HG02943 (cell line): ENCODE measurements around the gene PPP1R14C.

Source experiments
- ATAC-seq: cut with Tn5 transposase; IDR thresholded peaks from one replicate; pipeline ENCODE4 v1.9.1; 2021; ENCODE audit warnings: mild to moderate bottlenecking, low read depth, moderate library complexity; ENCODE audit not compliant: unreplicated experiment

PPP1R14C gene

DNA sequence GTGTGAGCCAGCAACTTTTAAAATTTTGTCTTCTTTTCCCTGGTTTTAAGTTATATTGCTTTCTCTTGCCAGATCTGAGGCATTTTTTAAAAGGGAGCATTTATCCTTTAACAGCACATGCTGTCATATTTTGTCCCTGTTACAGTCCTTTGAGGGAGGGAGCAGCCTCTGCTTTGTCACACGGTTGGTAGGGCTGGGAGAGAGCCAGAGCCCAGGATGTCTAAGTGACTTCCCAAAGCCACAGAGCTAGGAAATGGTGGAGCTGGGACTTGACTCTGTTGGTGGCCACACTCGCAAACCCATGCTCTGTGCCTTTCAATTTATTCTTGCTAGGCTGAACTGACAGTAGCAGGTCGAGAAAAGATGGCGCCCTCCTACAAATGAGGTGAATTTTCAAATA lies 145.6 kb downstream of the PPP1R14C start:
- ATAC-seq, result no peak

DNA sequence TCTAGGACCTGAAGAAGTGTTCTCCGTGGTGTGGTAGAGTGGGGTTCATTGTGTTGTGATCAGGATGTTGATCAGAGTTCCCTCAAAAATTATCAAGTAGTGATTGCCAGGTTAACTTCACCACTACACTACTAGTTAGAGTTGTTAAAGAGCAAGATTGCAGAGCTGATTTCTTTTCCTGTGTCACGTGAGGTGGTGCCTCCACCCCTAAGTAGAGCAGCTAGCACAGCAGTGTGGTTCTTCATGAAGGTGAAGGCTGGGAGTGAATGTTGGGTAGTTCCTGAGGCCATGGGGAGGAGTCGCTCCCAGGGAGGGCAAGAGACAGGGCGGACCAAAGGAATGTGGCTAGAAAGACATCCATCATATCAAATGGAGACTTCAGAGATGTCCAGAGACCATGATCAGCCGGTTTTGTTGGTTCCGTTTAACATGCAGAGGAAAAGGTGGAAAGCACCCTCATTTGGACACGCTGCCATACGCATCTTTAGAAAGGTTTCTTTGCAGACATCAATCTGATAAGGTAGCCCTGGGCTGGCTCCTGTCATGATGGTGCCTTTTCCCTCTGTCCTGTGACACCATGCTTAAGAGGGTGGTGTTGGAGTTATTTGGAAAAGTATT lies 146.7 kb downstream of the PPP1R14C start:
- no peak for ATAC-seq

DNA sequence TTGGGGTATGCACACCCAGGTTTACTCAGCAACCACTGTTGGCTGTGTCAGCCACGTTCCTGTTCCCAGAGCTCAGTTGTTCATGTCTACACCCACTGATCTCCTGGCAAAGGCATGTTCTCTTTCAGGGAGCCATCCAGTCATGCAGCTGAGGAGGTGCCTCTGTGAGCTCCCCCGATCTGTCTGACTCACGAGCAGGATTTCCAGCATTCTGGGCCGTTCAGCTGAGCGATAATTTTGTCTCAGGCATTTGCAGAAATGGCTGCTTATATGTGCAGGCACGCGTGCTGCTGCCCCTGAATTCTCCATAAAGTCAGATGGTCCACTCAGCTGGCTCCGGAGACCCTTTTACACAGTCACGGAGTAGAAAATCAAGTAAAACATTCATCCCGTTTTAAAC lies 147.6 kb downstream of the PPP1R14C start:
- no peak for ATAC-seq

DNA sequence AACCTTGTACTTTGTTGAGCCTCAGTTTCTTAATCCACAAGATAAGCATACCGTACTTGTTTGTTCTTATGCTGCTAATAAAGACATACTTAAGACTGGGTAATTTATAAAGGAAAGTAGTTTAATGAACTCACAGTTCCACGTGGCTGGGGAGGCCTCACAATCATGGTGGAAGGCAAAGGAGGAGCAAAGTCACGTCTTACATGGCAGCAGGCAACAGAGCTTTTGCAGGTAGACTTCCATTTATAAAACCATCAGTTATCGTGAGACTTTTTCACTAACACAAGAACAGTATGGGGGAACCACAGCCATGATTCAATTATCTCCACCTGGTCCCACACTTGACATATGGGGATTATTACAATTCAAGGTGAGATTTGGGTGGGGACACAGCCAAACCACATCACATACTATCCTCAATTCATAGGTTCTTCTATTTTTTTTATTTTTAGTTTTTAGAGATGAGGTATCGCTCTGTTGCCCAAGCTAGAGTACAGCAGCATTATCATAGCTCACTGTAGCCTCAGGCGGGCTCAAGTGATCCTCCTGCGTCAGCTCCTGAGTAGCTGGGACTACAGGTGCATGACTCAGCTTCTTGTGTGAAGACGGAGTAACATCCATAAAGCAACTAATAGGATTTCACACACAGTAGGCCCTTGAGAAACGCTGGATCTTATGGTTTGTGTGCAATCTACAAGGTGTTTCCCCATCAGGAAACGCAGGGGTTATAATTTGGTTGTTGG lies 149.3 kb downstream of the PPP1R14C start:
- ATAC-seq, result no peak

DNA sequence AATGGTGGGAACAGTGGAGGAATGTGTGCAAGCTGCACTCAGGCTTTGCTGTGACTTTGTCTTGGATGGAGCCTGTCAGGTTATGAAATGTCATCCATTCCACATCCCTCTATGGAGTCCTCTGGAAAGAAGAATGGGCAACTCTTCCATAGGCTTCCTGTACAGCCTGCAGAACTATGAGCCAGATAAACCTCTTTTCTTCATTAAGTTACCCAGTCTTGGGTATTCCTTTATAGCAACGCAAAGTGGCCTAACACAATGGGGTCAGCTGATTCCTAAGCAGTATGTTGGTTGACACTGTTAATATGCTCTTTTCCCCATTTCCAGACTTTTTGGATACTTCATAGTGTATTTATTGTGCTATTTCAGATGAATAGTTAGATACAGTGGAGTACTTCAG lies 150.2 kb downstream of the PPP1R14C start:
- no peak for ATAC-seq

DNA sequence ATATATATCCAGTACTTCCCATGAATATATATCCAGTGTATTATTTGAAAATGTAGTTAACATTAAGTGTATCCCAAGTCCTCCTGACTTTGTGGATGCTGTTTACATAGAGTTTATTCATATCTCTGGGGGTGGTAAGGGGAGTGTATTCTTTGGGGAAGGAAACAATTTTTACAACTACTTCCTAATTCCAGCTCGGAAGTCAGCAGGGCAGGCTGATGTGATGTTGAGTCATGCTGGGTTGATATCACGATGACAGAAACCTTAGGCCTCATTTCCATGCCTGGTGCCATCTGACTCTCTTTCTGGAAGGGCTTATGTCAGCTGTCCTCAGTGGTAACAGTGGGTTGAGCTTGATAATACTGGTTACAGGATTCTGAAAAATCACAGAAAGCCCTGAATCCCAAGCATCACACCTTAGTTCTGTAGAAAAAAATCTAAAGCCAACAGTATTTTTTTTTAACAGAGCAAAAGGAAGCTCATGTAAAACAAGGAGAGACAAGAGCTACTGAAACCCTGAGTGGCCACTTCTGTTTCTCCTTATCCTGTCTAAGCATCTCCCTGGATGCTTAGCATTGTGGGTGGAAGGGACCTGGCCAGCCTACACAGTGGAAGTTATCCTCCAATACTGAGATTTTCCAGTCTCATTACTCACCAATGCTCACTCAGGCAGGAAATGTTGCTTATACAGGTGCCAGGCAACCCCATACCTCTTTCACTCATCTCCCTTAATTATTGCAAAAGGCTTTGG lies 150.8 kb downstream of the PPP1R14C start:
- no peak for ATAC-seq

DNA sequence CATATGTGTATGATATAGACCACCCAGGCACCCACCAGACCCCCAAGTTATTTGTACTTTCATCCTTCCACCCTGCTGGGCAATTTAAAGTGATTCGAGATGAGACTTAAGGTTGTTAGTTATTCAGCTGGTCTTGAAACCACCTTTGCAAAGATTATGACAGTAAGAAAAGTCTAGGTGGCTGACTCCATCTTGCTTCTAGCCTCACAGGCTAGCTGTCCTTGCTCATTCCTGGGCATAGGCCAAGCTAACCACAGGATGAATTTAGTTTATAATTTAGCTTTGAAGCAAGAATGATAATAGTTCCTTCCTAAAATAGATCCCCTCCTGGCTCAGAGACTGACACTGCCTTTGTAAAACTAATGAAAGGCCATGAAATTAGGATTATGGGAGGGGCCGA lies 154.0 kb downstream of the PPP1R14C start:
- ATAC-seq, result no peak

DNA sequence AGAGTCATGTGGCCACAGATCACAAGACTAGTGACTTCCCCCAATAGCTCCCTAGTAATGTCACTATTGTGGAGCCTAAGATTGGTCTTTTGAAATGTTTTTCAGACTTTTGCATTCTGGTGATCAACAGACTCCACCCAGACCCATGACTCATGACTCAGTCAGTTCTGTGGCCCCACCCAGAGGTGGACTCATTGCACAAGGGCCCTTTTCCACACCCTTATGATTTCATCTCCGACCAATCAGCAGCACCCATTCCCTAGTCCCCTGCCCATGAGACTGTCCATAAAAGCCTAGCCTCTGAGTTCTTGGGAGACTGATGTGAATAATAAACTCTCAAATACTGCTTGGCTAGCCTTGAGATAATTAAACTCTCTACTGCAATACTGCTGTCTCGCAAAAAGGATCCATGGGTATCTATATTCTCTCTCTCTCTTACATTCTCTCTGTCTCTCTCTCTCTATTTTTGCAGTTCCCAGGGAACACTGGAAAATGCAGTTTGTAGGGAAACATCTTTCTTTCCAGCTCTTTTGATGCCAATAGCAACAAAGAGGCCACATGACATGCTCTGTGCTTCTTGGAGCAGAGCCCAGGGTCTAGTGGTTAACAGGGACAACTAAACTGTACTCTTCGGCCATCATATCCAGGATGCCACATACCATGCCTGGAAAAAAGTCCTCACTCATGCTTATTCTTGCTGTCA lies 154.6 kb downstream of the PPP1R14C start:
- ATAC-seq, result no peak

DNA sequence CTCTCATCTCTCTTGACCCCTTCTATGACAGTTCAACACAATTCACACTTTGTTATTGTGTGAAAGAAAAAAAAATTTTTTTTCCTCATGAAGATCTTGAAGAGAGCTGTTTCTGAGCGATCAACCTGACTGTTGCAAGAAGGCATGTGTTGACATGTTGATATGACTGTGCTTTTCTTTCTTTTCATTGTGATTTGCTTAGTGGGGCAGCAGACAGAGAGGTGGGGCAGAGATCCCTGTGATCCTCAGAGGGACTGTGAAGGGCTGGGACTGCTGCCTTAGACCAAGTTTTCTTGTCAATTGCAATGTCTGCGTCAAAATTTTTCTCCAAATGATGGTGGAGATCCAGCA lies 155.2 kb downstream of the PPP1R14C start:
- no peak for ATAC-seq

DNA sequence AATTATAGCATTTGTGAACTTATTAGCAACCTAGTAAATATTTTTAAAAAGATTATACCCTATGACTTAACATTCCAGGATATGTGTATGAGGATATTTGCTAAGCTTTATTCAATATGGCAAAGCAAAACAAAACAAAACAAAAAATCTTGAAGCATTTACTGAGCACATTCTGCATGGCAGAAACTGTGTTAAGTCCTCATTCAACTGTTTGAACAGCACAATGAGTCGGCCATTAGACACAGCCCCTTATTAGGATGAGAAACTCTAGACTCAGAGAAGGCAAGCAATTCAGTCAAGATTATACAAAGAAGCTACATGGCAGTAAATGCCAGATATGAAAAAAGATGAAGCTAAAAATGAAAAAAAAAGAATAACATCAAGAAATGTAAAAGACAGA lies 155.8 kb downstream of the PPP1R14C start:
- ATAC-seq, result no peak
